Stimulated activated CD8-positive, alpha-beta memory T cell treated with anti-CD3 and anti-CD28 coated beads, Interleukin-4, amount 100 ng/mL, for 48 hours (primary cell): ENCODE results near the gene B4GALT4.

ENCODE experiments used
- DNase-seq: peaks from one replicate; pipeline ENCODE4 v3.0.0-alpha.2; 2020

The B4GALT4 gene

DNA sequence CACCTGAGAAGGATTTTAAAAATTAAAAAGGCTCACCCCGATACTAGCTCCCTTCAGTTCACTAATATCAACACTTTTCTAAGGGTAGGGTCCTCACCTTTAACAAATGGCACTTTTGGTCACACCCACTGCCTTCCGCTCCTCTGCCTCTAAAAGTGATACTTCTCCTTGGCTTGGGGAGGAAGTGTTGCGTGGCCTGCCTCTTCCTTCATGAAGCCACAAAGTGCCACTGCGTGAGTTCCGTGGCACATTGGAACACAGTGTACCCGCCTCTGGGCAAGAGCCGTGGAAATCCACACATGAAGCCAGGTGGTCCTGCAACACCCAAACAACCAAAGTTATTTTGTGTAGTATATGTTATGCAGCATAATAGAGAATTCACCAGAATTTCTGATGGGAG is 3.9 kb downstream of the B4GALT4 start:
- peak; percentile 34 for DNase-seq

DNA sequence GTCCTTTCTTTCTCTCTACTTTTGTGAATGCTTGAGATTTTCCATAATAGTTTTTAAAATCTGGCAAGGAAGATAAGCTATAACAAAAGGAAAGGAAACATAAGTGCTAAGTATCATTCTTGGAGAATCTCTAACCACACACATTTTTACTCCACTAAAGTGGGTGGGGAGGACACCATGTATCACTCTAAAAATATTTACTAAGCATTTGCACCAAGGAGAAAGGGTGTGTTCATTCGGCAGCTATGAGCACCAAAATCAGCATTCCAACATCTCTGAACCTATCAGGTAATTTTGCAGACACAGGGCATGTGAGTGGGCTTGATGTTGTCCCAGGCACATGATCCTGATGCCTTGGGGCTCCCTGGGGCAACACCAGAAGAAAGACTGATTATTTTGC is 5.5 kb downstream of the B4GALT4 start:
- no peak for DNase-seq

DNA sequence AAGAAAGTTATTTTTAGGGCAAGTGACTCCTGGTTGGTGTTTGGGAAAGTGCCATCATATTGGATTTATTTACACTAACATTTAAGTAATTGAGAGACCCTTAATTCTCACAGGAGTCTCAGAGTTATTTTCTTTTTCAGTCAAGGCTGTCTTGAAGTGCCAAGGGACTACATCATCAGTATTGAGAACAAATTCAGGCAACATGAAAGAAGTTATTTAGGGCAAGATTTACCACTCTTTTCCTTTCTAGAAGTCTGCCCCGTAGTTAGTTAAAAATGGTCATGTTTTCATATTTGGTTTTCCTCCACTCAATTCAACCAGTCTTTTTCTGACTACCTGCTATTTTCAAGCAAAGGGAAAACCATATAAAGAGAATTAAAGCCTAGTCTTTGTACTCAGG is 6.1 kb downstream of the B4GALT4 start:
- DNase-seq = no peak

DNA sequence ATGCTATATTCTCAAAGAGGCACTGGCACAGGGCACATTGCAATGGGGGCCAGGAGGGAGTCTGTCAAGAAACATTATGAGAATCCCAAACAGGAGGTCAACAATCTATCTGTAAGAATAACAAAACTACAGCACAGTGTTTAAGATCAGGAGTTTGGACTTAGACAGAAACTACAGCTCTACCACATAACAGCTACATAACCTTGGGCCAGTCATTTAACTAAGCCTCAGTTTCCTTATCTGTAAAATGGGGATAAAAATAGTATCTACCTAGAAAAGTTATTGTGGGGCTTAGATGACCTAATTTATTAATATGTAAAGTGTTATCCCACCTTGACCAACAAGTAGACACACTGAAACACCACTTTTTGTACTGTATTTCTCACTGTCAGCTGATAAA is 9.9 kb downstream of the B4GALT4 start:
- DNase-seq = no peak

DNA sequence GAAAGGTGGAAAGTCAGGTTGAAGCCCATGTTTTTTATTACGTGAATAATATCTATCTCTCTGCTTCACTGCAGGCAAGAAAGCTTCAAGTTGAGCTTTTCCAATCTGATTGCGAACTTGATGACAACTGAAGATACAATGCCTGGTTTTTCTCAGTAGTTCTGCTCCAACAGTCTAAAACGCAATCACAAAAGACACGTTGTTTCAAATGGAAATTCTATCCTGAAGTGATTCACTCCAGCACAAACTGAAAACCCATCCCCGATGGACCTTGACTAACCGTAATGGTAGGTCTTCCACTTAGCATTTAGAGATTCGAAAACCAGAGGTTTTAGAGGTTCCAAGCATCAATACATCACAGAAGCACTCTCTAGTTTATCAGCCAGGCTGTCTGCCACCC is 10.6 kb downstream of the B4GALT4 start:
- no peak for DNase-seq

DNA sequence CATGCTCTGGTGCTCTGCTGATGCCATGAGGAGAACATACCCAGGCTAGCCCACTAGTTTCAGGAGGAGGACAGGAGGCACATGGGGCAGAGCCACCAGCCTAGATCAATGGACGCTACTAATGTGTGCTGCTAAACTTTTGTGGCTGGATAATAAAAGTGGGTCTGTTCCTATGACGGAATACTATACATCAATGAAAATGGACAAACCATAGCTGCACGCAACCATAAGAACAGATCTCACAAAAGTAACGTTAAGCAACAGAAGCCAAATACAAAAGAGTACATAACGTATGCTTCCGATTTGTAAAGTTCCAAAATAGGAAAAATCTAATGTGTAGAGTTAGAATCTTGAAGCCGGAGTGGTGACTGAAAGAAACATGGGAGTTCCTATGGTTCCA is 11.5 kb downstream of the B4GALT4 start:
- DNase-seq = no peak

DNA sequence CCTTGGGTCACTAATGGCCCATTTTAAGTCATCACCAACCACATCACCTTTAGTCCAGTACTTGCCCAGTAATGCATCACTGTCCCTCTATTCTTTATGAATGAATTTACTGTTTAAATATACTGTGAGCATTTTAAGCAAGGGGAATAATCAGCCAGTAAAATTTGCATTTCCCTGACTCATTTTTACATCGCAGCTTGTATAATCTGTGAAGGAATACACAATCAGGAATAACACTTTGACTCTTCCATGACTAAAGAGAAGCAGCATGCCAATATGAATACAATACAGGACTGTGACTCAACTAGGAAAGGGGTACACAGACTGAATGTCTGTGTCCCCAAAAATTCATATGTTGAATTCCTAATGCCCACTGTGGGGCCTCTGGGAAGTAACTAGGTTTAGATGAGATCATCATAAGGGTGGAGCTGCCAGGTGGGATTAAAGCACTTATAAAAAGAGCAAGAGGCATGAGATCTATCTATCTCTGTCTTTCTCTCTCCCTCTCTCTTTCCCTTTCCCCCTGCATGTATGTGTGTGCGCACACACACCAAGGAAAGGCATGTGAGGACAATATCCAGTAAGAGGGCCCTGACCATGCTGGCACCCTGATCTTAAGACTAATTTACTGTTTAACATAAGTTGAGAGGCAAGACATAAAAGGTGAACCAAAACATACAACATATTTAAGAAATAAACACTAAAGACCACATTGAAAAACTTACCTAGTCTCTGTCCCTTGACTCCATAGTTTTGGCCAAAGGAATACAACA is 12.1 kb downstream of the B4GALT4 start:
- DNase-seq = no peak

DNA sequence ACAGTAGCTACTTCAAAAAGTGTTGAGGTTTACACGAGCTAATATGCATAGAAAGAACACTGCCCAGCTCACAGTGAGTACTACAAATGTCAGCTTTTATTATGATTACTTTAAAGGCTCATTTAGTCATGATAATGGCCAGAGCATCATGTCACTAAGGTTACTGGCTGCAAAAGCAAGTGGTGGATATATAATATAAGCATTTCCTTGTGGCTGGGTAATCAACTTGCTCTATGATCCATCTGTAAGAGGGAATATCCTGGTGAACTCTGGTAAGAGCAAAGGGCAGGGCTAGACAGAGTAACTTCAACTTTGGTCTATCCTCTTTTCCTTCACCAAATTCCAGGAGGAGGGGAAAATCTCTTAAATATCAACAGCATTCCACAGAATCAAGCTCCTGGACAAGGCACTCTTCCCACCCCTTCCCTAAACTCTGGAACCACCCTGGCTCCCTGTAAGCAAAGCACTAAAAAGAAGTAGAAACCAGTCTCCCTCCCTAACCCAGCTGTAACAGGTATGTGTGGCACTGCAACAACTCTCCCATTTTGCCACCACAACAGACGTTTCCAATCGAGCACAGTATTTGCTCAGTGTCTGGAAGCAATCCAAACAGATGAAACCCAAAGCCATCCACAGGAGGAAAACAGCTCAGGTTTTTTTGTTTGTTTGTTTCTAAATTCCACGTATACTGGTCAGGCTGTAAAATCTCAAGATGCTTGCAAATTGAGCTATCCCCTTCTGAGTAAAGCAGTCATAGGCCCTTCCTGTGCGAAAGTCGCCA is 13.4 kb downstream of the B4GALT4 start:
- no peak for DNase-seq

DNA sequence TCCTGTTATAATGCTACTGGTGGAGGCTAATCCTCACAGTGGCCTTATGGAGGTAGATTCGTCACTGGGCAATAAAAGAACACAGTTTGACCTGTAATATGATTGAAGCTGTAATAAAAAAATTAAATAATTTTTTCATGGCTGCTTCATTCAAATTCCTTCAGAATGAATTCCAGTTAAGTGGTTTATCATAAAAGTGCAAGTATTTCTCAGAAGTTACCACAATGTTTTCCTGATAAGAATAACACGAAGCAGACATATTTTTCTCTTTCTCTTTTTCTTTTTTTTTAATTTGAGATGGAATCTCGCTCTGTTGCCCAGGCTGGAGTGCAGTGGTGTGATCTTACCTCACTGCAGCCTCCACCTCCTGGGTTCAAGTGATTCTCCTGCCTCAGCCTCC is 15.6 kb downstream of the B4GALT4 start:
- DNase-seq = no peak

DNA sequence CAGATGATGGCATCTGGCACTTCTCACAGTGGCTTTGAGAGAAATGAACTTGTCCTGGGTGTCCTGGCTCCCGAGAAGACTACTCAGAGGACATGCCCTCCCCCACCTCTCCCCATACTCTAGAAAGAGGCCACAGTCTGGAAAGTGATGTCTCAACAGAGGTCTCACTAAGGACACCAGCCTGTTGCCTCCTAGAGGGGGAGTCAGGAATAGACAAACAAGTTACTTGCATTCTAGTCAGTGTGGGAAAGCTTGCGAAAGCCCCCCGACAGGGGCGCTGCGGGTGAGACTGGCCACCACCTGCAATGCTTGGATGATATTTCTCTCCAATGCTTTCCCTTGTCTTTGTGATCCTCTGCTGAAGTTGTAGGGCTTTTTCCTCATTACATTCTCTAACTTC is 17.2 kb downstream of the B4GALT4 start:
- no peak for DNase-seq

DNA sequence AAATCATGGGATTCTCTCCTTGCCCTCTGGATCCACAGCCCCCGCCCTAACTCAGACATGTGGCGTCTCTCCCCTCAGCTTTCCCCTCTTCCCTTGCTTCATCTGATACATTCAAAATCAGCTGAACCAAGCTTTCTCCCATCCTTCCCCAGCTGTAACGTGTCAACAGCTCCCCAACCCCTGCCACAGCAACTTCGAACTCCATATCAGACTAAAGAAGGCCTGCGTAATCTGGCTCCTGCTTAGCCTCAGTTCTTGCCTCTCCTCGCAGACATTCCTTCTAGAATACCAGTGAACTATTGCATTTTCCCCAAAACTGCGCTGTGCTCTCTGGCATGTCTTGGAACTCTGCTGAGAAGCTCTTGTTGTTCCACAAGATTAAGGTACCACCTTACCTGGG is 18.3 kb downstream of the B4GALT4 start:
- no peak for DNase-seq

DNA sequence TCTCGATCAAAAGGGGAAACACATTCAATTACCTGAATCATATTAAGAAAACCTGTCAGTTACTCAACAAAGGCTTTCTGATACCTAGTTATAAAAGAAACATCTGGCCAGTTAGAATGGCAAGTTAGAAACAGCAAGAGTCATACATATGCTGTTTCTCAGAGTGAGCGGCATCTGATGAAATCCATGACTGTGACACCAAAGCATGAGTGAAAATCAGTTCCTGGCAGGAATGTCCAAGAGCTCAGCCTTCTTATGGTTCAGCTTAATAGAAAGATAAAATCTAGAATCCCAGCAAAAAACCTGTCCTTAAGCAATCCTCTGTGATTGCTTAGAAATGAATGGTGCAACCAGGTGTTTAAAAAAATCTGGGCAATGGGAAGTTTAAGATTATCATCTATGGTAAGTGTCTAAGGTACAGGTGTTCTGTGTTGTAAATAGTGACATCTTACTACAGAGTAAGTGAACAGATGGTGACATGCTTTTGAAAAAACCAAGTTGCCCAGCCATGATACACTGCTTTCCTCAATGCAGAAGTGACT is 18.8 kb downstream of the B4GALT4 start:
- no peak for DNase-seq

DNA sequence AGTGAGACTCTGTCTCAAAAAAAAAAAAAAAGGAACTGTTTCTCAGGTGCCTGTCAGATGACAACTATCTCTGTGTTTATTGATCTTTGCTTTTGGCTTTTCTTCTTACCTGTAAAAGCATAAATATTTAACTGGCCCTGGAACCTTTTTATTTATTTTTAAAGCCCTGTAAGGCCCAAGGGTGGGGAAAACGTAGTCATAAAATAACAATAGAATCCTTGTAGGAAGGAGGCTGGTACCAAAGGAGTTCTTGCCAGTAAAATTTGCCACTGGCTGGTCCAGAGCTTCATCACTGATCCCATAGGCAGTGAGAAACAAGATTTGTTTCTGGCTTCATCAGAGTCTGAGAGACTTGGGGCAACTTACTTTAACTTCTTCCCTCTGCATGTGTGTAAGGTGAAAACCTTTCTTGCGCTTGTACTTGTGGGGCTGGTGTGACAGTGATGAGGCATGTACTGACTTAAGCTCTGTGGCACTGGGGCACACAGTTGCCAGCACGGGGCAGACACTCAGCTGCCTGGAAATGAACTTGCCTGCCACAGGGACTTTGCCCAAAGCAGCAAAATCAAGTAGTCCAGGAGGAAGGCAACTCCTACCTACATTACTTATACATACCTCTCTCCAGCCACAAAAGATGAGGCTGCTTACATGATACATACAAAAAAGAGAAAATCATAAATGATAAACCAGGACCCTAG is 19.6 kb downstream of the B4GALT4 start:
- DNase-seq = no peak

DNA sequence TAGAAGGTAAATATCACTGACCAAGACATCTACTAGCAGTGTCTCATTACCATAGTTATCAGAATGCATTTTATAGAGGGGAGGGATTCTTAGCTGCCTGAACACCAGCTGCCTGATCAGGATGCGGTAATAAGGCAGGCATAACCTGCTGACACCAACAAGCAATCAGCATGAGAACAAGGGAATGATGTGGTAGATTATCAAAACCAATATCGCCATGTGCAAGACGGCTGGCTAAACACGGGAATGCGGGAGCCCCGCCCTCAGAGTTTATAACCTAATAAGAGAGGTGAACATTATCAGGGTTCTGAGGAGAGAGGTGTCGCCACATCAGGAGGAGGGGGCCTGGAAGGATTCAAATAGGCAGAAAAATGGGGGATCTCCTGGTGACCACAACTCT is 20.5 kb downstream of the B4GALT4 start:
- no peak for DNase-seq

DNA sequence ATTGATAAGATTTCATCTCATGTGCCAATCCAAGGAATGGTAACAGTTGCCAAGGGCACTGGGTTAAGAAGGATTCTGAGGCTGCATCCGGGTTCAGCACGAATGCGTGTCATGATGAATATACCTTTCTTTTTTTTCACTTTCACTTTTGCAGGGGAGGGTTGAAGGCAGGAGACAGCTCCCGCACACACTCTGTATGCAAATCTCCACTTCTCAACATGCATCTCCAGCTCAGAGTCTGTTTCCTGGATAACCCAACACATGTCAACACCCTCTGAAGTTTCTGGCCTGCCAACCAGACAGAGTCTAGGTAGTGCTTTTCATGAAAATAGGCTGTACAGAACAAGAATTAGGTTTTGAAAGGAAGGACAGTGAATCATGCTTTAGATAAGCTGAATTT is 21.6 kb downstream of the B4GALT4 start:
- DNase-seq = no peak

DNA sequence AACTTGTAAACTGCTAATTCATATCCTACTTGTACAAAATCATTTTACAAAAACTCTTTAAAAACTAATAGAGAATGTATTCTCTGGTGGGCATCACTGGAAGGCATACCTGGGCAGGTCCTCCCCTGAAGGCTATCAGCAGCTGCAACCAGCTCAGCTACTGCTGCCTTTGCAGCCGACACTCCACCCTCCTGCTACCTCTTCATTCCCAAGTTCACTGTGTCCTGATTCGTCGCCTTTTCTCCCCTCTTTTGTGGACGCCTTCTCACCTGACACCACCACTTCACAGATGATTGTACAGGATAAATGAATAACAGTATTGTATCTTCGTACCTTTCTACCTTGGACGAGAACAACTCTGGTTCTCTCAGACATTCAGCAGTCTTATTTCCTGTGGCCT is 28.9 kb downstream of the B4GALT4 start:
- DNase-seq = no peak

DNA sequence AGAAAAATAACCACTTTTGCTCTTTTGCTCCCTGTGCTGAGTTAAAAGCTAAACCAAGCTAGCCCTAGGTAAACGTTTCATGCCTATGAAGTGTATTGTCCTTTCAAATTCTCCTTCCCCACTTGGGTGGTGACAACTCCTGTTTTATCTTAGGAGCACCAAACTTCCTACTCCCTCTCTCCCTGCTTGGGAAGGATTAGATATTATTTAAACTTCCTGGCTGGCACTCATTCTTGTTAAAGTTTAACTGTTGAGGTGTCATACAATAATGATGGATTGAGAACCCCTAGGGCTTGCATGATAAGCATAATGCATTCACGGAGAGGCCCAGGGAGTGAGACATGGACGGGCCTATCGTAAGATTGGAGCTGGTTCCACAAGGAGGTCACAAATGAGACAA is 29.5 kb downstream of the B4GALT4 start:
- no peak for DNase-seq

DNA sequence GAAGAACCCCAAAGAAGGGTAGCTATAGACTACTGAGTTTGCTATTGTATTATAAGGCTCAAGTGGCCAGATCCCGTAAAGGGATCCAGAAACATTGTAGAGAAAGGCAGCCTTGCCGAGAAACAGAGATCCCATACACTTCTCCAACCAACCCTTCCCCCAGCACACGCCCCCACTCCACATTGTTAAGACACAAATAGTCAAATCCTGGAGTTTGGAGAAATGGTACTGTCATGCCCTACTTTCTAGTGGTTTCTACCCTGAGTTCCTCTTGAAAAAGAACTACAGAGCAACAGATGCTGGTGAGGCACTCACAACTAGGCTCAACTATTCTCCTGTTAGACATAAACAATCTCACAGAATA is 33.2 kb downstream of the B4GALT4 start:
- no peak for DNase-seq

DNA sequence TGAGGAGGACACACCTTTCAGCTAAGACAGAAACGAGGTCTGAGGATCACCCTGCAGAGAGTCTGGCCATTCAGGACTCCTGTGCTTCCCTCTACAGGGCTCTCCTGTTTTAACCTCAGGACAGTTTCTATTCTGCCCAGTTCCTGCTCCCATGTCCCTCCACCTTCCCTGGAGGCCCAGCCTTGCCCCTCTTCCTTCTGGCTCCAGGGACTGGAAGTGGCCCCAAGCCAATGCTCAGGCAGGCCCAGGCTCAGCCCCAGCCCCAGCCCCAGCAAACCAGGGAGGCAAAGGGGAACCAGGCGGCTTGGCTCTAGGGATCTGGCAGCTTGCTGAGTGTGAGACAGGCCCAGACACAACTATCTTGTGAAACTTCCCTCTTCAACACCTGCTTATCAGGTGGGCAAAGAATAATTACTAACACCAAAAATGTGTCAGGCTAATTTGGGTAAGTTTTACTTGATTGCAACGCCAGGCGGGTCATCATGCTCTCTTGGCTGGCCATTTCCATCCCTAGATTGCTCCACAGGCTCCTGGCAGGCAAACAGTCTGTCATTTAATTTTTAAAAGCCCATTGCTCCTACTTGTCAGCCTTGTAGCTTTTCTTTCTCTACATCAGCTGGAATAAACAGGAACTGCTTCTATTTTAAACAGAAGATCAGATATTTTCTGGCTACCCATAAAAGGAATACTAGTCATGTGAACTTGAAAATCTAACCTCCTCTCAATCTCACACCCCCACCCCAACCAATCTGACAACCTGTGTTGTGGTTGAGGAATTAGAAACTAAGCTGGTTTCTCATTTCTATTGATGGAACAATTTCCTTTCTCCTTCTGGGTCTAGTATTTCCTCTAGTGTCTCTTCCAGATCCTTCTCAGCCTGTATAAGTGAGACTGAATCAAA is 33.8 kb downstream of the B4GALT4 start:
- DNase-seq = no peak

DNA sequence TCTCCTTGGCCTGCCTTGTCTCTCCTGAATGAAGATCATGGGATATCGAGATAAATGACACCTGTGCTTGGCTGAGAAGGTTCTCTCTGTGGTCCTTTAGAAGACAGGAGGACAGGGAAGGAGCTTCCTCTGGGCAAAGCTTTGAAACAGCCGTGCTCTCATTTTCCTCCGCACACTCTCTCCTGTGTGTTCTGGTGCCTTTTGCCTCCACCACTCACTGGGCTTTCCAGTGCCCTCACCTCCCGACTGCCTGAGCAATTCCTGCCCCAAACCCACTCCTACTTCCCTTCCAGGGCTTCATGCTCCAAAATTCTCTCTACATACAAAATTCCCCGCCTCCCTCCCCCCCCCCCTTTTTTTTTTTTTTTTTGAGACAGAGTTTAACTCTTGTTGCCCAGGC is 35.0 kb downstream of the B4GALT4 start:
- DNase-seq = no peak

DNA sequence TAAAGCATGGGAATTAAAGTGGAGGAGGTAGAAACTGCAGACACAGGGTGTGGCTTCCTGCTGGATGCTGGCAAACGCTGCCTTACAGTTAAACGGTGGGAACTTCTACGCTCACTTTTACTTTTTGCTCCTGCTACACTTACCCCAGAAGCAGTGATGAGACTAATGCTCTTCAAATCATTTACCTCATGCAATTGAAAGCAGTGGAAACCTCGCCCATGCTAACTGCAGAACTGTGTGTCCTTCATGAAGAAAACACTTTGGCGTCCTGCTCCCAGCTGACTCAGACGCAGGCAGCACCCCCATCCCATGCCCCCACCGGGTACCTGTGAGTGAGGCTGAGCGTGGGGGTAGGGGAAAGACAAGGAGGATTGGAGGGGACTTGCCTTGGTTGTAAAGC is 35.5 kb downstream of the B4GALT4 start:
- DNase-seq = no peak

DNA sequence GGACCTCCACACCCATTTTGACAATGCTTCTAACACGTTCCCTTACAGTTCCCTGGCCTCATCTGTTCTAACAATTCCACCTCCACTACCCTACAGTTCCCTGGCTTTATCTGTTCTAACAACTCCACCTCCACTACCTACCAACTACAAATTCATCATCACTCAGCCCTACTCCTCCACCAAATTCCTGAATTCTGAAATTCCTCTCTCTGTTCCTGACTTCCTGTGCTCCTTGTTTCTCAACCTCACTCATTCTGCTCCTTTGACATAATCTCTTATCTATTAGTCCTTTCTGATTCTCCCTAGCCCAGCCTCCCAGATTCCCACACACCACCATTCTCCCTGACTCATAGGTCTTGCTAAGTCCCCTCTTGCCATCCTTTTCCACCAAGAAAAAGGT is 44.8 kb downstream of the B4GALT4 start:
- DNase-seq = no peak

DNA sequence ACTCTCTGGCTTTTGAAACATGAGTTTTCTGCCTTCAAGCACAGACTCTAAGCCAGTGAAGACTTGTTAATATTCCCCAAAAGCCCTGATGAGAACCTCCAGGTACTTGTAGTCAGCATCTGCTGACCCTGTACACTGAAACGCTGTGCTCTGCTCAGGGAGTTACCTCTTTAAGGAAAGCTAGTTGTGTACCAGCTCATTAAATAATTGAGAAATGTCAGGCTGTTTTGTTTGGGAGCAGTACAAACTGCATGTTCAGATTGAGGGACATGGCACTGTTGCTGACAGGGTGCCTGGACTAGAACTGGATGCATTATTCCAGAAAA is 45.6 kb downstream of the B4GALT4 start:
- no peak for DNase-seq
